Endothelial cell (in vitro differentiated cells): ENCODE results near the gene WIF1. TPM values are rescaled to one million over a fixed set of nuclear protein-coding genes. Genes with fewer than 3 reads are reported as not detected.

Experiments
- DNase-seq: peaks from one replicate; pipeline ENCODE4 v3.0.0; 2021; ENCODE audit warnings: low spot score
- H3K27ac Mint-ChIP-seq: one replicate; pipeline ENCODE4 v1.8.0; 2021; ENCODE audit warnings: mixed read lengths, inconsistent platforms; ENCODE audit not compliant: unreplicated experiment
- H3K27me3 Mint-ChIP-seq: one replicate; pipeline ENCODE4 v1.8.0; 2021; ENCODE audit warnings: mild to moderate bottlenecking, moderate library complexity, mixed read lengths, inconsistent platforms; ENCODE audit not compliant: unreplicated experiment
- H3K36me3 Mint-ChIP-seq: one replicate; pipeline ENCODE4 v1.8.0; 2021; ENCODE audit warnings: mild to moderate bottlenecking, low read depth, mixed read lengths, inconsistent platforms; ENCODE audit not compliant: unreplicated experiment
- H3K4me1 Mint-ChIP-seq: one replicate; pipeline ENCODE4 v1.8.0; 2021; ENCODE audit warnings: mild to moderate bottlenecking, mixed read lengths, inconsistent platforms; ENCODE audit not compliant: unreplicated experiment
- H3K4me3 Mint-ChIP-seq: one replicate; pipeline ENCODE4 v1.8.0; 2021; ENCODE audit warnings: mild to moderate bottlenecking, mixed read lengths, inconsistent platforms; ENCODE audit not compliant: unreplicated experiment
- H3K9me3 Mint-ChIP-seq: one replicate; pipeline ENCODE4 v1.8.0; 2021; ENCODE audit warnings: mixed read lengths, inconsistent platforms; ENCODE audit not compliant: unreplicated experiment
- CTCF ChIP-seq: fragments of 200-600 bp; sonication (generic); IDR thresholded peaks from one replicate; pipeline ENCODE4 v1.5.0; 2021; ENCODE audit warnings: antibody characterized with exemption; ENCODE audit not compliant: unreplicated experiment
- total RNA-seq: library from RNA; stranded (reverse); fragmentation: NEBNext Ultra II Directional; extraction: Animal tissue kit (Norgen Biotek cat#: 25700); gene quantifications from one replicate; pipeline ENCODE4 v1.2.1, GENCODE V29; 2021; ENCODE audit not compliant: unreplicated experiment

Gene WIF1
- total RNA-seq, 1 donor from 2014 or later = not detected

- no peaks in the 10 kb centered on the region for H3K36me3 Mint-ChIP-seq
- no peak for TF ChIP-seq CTCF
- no peaks in the 10 kb centered on the region for H3K27me3 Mint-ChIP-seq
- H3K9me3 Mint-ChIP-seq = no peaks in the 10 kb centered on the region
- no peak for DNase-seq
- no peak overlapping the region for H3K27ac Mint-ChIP-seq
- no peak overlapping the region for H3K4me3 Mint-ChIP-seq
- H3K4me1 Mint-ChIP-seq = peaks cover 3% of the 10 kb centered on the region
Observed at GRCh38 chr12:65106948-65107347, 14.2 kb downstream of the WIF1 start.

- peak; percentile 15 for DNase-seq
- Mint-ChIP-seq H3K36me3 (no peaks in the 10 kb centered on the region), H3K4me3 (no peak overlapping the region)
Observed at GRCh38 chr12:65100140-65100539, 21.0 kb downstream of the WIF1 start.

GRCh38 chr12:65099182-65099581 is 21.9 kb downstream of the WIF1 start:
- DNase-seq = no peak
- Mint-ChIP-seq H3K4me3 (no peak overlapping the region), H3K27me3 (no peaks in the 10 kb centered on the region), H3K27ac (no peak overlapping the region), H3K4me1 (no peaks in the 10 kb centered on the region), H3K9me3 (no peaks in the 10 kb centered on the region), H3K36me3 (no peaks in the 10 kb centered on the region)
- no peak for TF ChIP-seq CTCF

More at GRCh38 chr12:65100140-65100539, 21.0 kb downstream of the WIF1 start:
- TF ChIP-seq CTCF = peak; percentile 37
- Mint-ChIP-seq H3K4me1 (no peaks in the 10 kb centered on the region), H3K9me3 (no peaks in the 10 kb centered on the region), H3K27me3 (no peaks in the 10 kb centered on the region), H3K27ac (no peak overlapping the region)

GRCh38 chr12:65098364-65098763 is 22.7 kb downstream of the WIF1 start:
- Mint-ChIP-seq H3K4me1 (no peaks in the 10 kb centered on the region), H3K9me3 (no peaks in the 10 kb centered on the region), H3K27me3 (no peaks in the 10 kb centered on the region), H3K4me3 (no peak overlapping the region), H3K36me3 (no peaks in the 10 kb centered on the region), H3K27ac (no peak overlapping the region)
- no peak for TF ChIP-seq CTCF
- DNase-seq = no peak

- no peaks in the 10 kb centered on the region for H3K4me1 Mint-ChIP-seq
- no peak for TF ChIP-seq CTCF
- no peak for DNase-seq
- no peak overlapping the region for H3K4me3 Mint-ChIP-seq
- H3K9me3 Mint-ChIP-seq = no peaks in the 10 kb centered on the region
- no peak overlapping the region for H3K27ac Mint-ChIP-seq
- H3K36me3 Mint-ChIP-seq = no peaks in the 10 kb centered on the region
- no peaks in the 10 kb centered on the region for H3K27me3 Mint-ChIP-seq
Observed at GRCh38 chr12:65094722-65095121, 26.4 kb downstream of the WIF1 start.
